Measurements from ENCODE around the gene PRKN.

- TF ChIP-seq BHLHE40 (IDR thresholded peaks at IDR 0.05; ENCODE audit: borderline replicate concordance) (no peak), PKNOX1 (IDR thresholded peaks at IDR 0.05) (no peak), SUZ12 (IDR thresholded peaks at IDR 0.05) (no peak), FOXK2 (IDR thresholded peaks at IDR 0.05) (no peak), FOXA1 (IDR thresholded peaks at IDR 0.05) (no peak), CTBP1 (IDR thresholded peaks at IDR 0.05; ENCODE audit: borderline replicate concordance) (no peak), ELF4 (IDR thresholded peaks at IDR 0.05) (no peak), L3MBTL2 (conservative IDR thresholded peaks at IDR 0.05) (no peak)
Observed at GRCh38 chr6:161745594-161746141, 981.9 kb downstream of the PRKN start.

All from HEK293T (cell line).